Kidney (tissue), 14 donors: ENCODE data around the gene NTNG1. TPM values are rescaled to one million over a fixed set of nuclear protein-coding genes. Genes with fewer than 3 reads are reported as not detected.

Experiments
- DNase-seq, 5 donors: peaks; one replicate each; pipeline ENCODE4 v3.0.0-alpha.2; 2013 to 2020
- FAIRE-seq: peaks from 2 replicates; lab custom pipeline; 2012; peaks lifted over from hg19 to GRCh38; lab: Jason Lieb, UNC
- H3K27ac ChIP-seq, 2 donors: one replicate each; pipeline ENCODE4 v1.7.0; 2013; ENCODE audit warnings: low read depth in 2 of 2, low read length in 2 of 2, inconsistent platforms in 1 of 2
- H3K27me3 ChIP-seq: one replicate; pipeline ENCODE4 v1.7.1; 2013; ENCODE audit warnings: low read length, inconsistent platforms; ENCODE audit not compliant: control insufficient read depth, insufficient read depth
- H3K36me3 ChIP-seq, 3 donors: one replicate each; pipeline versions ENCODE4 v1.7.0 to v1.7.1; 2013; ENCODE audit warnings: low read length in 3 of 3, control low read depth in 1 of 3, inconsistent platforms in 1 of 3; ENCODE audit not compliant: insufficient read depth in 3 of 3, control insufficient read depth in 2 of 3
- H3K4me1 ChIP-seq, 3 donors: one replicate each; pipeline versions ENCODE4 v1.7.0 to v1.7.1; 2013; ENCODE audit warnings: low read length in 3 of 3, inconsistent platforms in 1 of 3, low read depth in 1 of 3; ENCODE audit not compliant: control insufficient read depth in 2 of 3, insufficient read depth in 2 of 3
- H3K4me3 ChIP-seq, 3 donors: one replicate each; pipeline versions ENCODE4 v1.7.0 to v1.8.1; 2013; ENCODE audit warnings: low read length in 3 of 3, control low read depth in 1 of 3, inconsistent platforms in 1 of 3
- H3K9ac ChIP-seq, 3 donors: one replicate each; pipeline versions ENCODE4 v1.7.0 to v1.7.1; 2013; ENCODE audit warnings: low read length in 3 of 3, control low read depth in 1 of 3, inconsistent platforms in 1 of 3
- H3K9me3 ChIP-seq, 3 donors: one replicate each; pipeline versions ENCODE4 v1.7.0 to v1.7.1; 2013; ENCODE audit warnings: low read length in 3 of 3, control low read depth in 1 of 3, inconsistent platforms in 1 of 3; ENCODE audit not compliant: control insufficient read depth in 2 of 3, insufficient read depth in 1 of 3
- CTCF ChIP-seq: IDR thresholded peaks from 3 replicates; pipeline ENCODE4 v1.5.1; 2012; ENCODE audit warnings: mild to moderate bottlenecking, moderate library complexity, borderline replicate concordance; ENCODE audit not compliant: insufficient read depth; ENCODE audit errors: extremely low read depth
- intact Hi-C: fragments of 100-400 bp; cut with DNase I; formaldehyde crosslinking; loops from one replicate; pipeline ENCODE4 v1.11.1; 2022
- polyA plus RNA-seq: library from polyadenylated mRNA; stranded (reverse); fragments of 350-450 nt; fragmentation: Illumina TruSeq; extraction: RNeasy Lipid Tissue Mini Kit (QIAGEN cat#74804); gene quantifications from one replicate; pipeline ENCODE4 v1.2.3, GENCODE V29; 2014; ENCODE audit warnings: low read depth, low replicate concordance; ENCODE audit not compliant: insufficient read depth
- total RNA-seq: library from RNA; stranded (reverse); fragmentation: NEBNext Ultra II Directional; extraction: Animal tissue kit (Norgen Biotek cat#: 25700); gene quantifications from one replicate; pipeline ENCODE4 v1.2.1, GENCODE V29; 2021
- donor health status: control.
- donor health status: control.
- donor health status: control.
- donor health status: control.
- donor health status: control.
- donor health status: DM: yes; HTN: yes; CAD: no.
- donor health status: Normal renal cell carcinoma (clear cell type).

NTNG1 gene
- total and polyA plus RNA-seq, 2 donors from 2014 or later, result 2.8 to 7.7 TPM

DNA sequence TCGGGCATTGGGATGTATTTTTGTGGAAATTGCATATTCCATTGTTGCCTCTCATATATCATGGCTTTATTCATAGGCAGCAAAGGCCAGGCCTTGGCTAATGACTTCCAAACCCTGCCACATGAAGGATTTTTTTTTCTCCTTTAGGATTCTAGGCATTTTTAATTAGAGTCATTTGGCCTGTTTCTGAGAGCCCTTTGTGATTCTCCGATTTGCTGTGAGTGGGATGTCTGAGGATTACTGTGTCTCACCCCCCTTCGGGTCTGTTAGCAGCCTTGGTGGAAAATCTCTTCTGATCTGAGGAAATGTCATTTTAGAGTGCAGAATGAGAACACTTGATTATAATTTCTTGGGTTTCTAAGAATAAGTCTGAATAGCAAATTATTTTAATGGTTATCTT, 253.5 kb downstream of the NTNG1 start:
- DNase-seq (no peak), FAIRE-seq (no peak)
- TF ChIP-seq CTCF, result no peak
- Histone ChIP-seq H3K27ac (no peak overlapping the region), H3K4me1 (no peaks in the 10 kb centered on the region), H3K9ac (no peak overlapping the region), H3K36me3 (no peaks in the 10 kb centered on the region), H3K27me3 (no peaks in the 10 kb centered on the region), H3K4me3 (no peak overlapping the region), H3K9me3 (no peaks in the 10 kb centered on the region)
- intact Hi-C loops, result no loop called here

- Histone ChIP-seq H3K9ac (no peak overlapping the region), H3K36me3 (no peaks in the 10 kb centered on the region), H3K4me1 (no peaks in the 10 kb centered on the region), H3K27ac (no peak overlapping the region), H3K27me3 (no peaks in the 10 kb centered on the region), H3K4me3 (no peak overlapping the region), H3K9me3 (no peaks in the 10 kb centered on the region)
- TF ChIP-seq CTCF, result no peak
- FAIRE-seq, result no peak
- intact Hi-C loops, result no loop called here
- DNase-seq, result no peak
These were observed 260.9 kb downstream of the NTNG1 start for GRCh38 chr1:107401704-107402103.

DNA sequence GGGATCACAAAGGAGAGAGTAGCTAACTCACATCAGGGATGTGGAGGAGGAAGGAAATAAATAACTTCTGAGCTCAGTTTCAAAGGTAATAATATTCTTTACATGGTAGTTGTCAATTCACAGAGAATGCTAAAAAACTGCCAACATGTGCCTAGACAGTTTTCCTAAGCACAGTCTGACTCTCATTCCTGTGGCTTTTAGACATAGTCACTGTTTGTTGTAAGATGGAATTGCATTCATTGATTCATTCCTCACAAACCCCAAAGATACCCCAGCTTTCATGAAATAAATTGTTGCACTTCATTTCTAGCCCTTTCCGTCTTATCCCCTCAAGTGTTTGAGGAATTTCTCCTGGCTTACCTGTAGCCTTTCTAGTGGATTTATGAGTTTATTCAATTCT, 263.9 kb downstream of the NTNG1 start:
- H3K9ac ChIP-seq, result no peak overlapping the region
- H3K4me1 ChIP-seq, result no peaks in the 10 kb centered on the region
- no peaks in the 10 kb centered on the region for H3K27me3 ChIP-seq
- H3K4me3 ChIP-seq, result no peak overlapping the region
- TF ChIP-seq CTCF, result no peak
- DNase-seq (no peak), FAIRE-seq (no peak)
- H3K36me3 ChIP-seq, result no peaks in the 10 kb centered on the region
- no peaks in the 10 kb centered on the region for H3K9me3 ChIP-seq
- intact Hi-C loops, result no loop called here
- H3K27ac ChIP-seq, result no peak overlapping the region

GRCh38 chr1:107405236-107405635, 264.4 kb downstream of the NTNG1 start:
- no peaks in the 10 kb centered on the region for H3K27me3 ChIP-seq
- H3K9ac ChIP-seq, result no peak overlapping the region
- no peak overlapping the region for H3K4me3 ChIP-seq
- DNase-seq (no peak), FAIRE-seq (no peak)
- intact Hi-C loops, result no loop called here
- H3K4me1 ChIP-seq, result no peaks in the 10 kb centered on the region
- no peak overlapping the region for H3K27ac ChIP-seq
- no peak for TF ChIP-seq CTCF
- H3K9me3 ChIP-seq, result no peaks in the 10 kb centered on the region
- no peaks in the 10 kb centered on the region for H3K36me3 ChIP-seq
